ENCODE measurements around the gene ZNF700.

DNA sequence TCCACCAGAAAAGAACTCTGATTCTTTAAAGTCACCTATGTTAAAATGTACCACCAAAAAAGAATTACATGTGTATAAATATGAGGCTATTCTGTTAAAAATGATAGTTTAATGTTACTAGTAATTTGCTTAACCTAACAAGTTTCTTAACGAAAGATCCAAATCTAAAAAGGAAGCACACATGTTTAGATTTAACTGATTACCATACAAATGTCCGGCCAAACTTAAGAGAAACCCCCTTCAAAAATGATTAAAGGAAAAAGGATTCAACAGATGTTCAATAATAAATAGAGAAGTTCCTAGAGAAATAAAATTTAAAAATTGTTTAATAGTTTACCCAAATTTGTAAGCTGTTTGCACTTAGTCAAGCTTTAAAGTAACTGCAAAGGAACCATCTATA is 42.3 kb upstream of the ZNF700 start:
- TF ChIP-seq SUZ12 (IDR thresholded peaks at IDR 0.05; ENCODE audit: extremely low read depth, insufficient read depth, insufficient read length) = no peak
- TF ChIP-seq ZNF274 (IDR thresholded peaks at IDR 0.05; ENCODE audit: low read depth, low read length) = no peak
